GM12875 (cell line): Measurements from ENCODE around the gene SLIT1.
A peak's percentile ranks its signal among the peaks of the same experiment; 100 is the strongest.

Experiments used
- H3K4me3 ChIP-seq: one replicate; pipeline ENCODE4 v1.5.1; 2011; ENCODE audit warnings: low read depth, low read length, control low read depth
- TF ChIP-seq, protein P1 (sequence below): IDR thresholded peaks from 2 replicates; pipeline ENCODE4 v1.5.1; 2011; ENCODE audit warnings: low read depth, mild to moderate bottlenecking, control low read depth, inconsistent platforms, low read length, moderate library complexity, borderline replicate concordance; ENCODE audit not compliant: insufficient read depth

Gene SLIT1

DNA sequence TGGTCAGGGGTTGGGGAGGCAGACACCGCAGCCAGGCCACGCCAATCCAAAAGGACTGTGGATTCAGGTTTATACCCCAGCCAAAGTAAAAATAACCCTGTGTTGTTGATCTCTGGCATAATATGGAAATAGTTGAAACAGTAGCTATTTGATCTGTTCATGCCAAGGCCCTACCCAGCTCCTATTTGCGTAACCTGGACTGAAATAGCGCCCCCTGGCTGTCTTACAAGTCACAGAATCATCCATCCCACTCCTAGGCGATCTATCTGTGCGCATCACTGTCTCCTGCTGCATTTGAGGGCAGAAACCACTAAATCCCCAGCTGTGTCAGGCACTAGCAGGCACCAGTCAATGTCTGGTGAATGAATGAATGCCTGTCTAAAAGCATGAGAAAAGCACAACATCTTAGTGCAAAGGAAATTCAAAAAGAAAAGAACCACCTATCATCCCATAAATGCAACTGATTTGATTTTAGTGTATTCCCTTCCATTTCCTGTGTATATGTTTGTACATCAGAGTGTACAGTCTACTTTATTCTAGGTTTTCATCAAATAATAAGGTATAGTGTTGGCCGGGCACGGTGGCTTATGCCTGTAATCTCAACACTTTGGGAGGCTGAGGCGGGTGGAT lies 160.0 kb downstream of the SLIT1 start:
- H3K4me3 ChIP-seq, result no peak overlapping the region
- TF ChIP-seq, protein P1, sequence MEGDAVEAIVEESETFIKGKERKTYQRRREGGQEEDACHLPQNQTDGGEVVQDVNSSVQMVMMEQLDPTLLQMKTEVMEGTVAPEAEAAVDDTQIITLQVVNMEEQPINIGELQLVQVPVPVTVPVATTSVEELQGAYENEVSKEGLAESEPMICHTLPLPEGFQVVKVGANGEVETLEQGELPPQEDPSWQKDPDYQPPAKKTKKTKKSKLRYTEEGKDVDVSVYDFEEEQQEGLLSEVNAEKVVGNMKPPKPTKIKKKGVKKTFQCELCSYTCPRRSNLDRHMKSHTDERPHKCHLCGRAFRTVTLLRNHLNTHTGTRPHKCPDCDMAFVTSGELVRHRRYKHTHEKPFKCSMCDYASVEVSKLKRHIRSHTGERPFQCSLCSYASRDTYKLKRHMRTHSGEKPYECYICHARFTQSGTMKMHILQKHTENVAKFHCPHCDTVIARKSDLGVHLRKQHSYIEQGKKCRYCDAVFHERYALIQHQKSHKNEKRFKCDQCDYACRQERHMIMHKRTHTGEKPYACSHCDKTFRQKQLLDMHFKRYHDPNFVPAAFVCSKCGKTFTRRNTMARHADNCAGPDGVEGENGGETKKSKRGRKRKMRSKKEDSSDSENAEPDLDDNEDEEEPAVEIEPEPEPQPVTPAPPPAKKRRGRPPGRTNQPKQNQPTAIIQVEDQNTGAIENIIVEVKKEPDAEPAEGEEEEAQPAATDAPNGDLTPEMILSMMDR, result peak; percentile 81

DNA sequence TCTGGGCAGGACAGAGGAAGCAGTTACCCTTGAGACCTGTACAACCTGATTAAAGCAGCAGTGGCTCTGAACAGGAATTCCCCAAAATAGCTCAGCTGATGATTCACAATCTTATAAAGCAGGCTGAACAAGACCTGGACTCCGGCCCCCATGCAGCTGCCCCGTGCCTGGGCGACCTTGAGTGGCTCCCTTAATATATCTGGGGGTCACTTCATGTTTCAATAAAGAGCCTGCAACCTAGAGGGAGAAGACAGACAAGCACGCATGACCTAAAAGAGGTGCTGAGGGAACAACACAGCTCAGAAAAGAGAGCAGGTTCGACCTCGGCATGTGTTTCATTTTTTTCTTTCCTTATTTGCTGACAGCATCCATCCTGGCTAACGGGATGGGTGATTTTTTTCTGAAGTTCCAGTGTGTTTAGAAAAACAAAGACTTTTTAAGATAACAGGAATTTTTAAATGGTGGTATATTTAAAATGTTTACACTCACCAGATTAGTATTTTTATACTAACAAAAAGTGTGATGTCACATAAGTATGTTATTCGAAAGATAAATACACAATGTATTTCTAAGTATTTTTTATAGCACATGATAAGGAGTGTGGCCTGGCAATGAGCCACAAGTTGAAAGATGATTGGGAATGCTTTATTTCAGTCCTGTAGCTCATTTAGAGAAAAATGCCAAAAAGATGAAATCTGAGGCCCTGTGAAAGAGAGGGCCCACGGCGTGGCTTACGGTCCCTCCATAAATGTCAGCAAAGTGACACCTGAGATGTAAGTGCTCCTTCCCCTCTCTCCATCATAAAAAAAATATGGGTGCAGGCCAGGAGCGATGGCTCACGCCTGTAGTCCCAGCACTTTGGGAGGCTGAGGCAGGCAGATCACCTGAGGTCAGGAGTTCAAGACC lies 161.3 kb downstream of the SLIT1 start:
- TF ChIP-seq, protein P1, result no peak
- H3K4me3 ChIP-seq, result no peak overlapping the region

DNA sequence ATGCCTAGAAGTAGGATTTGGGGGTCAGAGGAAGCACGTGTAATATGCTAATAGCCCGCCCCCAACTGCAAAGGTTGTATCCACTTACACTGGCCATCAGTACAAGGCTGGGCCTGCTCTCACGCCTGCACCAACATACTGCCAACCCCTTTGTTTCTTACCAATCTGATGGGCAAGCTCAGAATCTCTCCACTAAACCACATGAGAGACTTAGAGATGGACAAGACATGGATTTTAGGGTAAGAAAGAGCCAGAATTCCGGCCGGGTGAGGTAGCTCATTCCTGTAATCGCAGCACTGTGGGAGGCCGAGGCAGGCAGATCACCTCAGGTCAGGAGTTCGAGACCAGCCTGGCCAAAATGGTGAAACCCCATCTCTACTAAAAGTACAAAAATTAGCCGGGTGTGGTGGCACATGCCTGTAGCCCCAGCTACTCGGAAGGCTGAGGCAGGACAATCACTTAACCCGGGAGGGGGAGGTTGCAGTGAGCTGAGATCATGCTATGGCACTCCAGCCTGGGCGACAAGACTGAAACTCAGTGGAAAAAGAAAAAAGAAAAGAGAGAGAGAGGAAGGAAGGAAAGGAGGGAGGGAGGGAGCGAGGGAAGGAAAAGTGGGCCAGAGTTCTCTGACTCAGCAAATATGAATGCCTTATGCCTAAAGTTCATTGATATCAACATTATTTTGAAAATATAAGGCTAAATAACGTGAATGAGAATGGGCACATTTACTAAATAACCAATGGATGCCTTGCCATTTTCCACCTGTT lies 162.2 kb downstream of the SLIT1 start:
- no peak overlapping the region for H3K4me3 ChIP-seq
- TF ChIP-seq, protein P1, result no peak

DNA sequence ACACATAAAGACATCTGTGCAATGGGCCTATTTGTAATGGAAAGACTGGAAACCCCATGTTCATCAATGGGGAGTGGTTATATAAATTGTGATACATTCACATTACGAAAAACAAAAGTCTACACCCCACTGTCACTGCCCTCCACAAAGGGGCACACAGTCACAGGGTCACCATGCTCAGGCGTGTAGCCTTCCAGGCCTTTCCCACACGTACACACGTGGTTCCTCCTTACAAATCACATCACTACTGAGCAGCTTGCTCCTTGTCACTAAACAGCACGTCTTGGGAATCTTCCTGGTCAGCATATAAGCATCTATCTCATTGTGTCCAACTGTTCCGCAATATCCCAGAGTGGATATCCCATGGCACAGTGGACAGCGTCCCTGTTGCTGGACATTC lies 163.1 kb downstream of the SLIT1 start:
- no peak overlapping the region for H3K4me3 ChIP-seq
- TF ChIP-seq, protein P1, result no peak

DNA sequence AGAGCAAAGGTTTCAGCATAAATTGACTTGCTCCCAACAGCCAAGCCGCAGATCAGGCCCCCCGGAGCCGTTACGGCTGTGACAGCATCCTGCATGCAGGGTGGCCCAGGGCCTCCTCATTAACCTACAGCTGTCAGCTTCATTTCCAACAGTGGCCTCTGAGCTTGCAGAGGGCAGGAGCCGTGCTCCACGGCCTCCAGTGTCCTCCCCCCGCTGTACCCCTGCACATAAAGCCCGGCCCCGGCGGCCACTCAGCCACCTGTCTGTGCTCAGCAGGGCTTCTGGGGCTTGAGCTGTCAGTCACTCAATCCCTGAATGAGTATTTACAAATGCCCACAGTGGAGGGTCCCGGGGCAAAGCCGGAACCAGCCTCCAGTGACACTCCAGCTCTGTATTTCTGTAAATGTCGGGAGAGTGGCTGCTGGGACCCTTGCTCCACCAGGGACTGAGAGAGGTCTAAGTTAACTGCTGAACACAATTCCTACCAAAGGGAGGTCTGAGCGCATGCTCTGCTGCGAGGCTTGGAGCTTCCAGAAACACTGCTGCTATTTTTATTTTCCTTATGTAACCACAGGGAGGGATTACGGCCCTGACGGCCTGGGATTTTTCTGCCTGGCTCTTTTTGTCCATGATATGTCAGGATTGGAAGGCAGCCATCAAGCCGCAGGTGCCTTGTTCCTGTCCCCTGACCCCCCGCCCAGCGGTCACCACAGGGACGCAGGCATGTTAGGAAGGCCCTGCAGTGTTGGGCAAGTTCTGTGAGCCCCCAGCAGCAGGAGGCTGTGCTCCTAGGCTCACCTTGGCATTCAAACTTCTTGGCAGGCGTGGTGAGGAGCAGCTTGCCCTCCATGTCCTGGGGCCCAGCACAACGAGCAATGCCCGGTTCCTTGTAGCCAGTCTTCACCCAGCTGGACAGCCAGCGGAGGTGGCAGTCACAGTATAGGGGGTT lies 165.0 kb downstream of the SLIT1 start:
- no peak overlapping the region for H3K4me3 ChIP-seq
- TF ChIP-seq, protein P1, result no peak

DNA sequence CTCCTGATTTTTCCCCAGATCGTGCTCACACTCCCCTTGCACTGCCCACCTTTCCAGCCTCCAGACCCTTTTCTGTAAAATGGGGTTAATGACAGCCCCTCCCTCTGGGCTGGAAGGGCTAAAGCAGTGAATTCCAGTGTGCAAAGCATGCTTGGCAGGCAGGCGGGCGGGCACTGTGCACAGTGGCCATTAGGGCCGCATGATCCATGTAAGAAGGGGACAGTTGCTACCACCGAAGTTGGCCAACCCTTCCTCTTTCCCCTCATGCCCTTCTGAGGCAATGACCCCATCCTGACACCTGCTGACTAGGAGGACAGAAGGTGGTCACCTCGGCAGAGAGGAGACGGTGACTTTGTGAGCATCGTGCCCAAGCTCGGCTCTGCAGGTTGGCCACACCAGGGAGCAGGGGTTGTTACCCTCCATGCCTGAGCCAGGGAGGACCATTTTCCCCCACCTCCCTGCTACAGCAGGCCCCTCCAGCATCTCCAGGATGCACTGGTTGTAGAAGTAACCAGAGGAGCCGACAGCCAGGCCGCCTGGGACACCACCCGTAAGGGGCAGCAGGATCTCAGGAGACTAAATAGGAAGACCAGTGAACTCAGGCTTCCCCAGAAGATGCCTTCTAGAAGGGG lies 166.4 kb downstream of the SLIT1 start:
- no peak overlapping the region for H3K4me3 ChIP-seq
- TF ChIP-seq, protein P1, result no peak
